GM12878 (cell line): Measurements from ENCODE around the gene PDIK1L. TPM values are rescaled to one million over a fixed set of nuclear protein-coding genes. Genes with fewer than 3 reads are reported as not detected.
A peak's percentile ranks its signal among the peaks of the same experiment; 100 is the strongest.

ENCODE experiments used
- ASH2L ChIP-seq: fragments of 300-600, 200-600 bp; sonication (generic); IDR thresholded peaks from 2 replicates; pipeline ENCODE4 v1.6.1; 2017; ENCODE audit warnings: low read depth, mild to moderate bottlenecking, borderline replicate concordance
- BCL11A ChIP-seq: IDR thresholded peaks from 2 replicates; pipeline ENCODE4 v1.6.1; 2011; ENCODE audit warnings: low read depth, low read length
- DPF2 ChIP-seq: fragments of 450-650 bp; IDR thresholded peaks from 2 replicates; pipeline ENCODE4 v1.6.1; 2017; ENCODE audit warnings: mild to moderate bottlenecking
- GATAD2B ChIP-seq: fragments of 450-650 bp; conservative IDR thresholded peaks from 2 replicates; pipeline ENCODE4 v1.6.1; 2017; ENCODE audit warnings: low read depth, mild to moderate bottlenecking, moderate library complexity
- LARP7 ChIP-seq: fragments of 450-650 bp; IDR thresholded peaks from 2 replicates; pipeline ENCODE4 v1.6.1; 2017; ENCODE audit warnings: mild to moderate bottlenecking
- NR2F1 ChIP-seq: fragments of 450-650 bp; conservative IDR thresholded peaks from 2 replicates; pipeline ENCODE4 v1.6.1; 2017; ENCODE audit warnings: mild to moderate bottlenecking
- RAD51 ChIP-seq: fragments of 450-650 bp; IDR thresholded peaks from 2 replicates; pipeline ENCODE4 v1.6.1; 2016; ENCODE audit warnings: moderate library complexity, mild to moderate bottlenecking, inconsistent platforms
- SIX5 ChIP-seq: IDR thresholded peaks from 2 replicates; pipeline ENCODE4 v1.6.1; 2011; ENCODE audit warnings: mild to moderate bottlenecking, low read depth, low read length, moderate library complexity; ENCODE audit not compliant: severe bottlenecking
- SPI1 ChIP-seq: IDR thresholded peaks from 2 replicates; pipeline ENCODE4 v1.6.1; 2011; ENCODE audit warnings: low read depth, mild to moderate bottlenecking, low read length, moderate library complexity, borderline replicate concordance; ENCODE audit not compliant: insufficient read depth
- TCF7 ChIP-seq: IDR thresholded peaks from 2 replicates; pipeline ENCODE4 v1.6.1; 2014; ENCODE audit warnings: antibody characterized with exemption, borderline replicate concordance
- ZNF24 ChIP-seq: fragments of 450-650 bp; IDR thresholded peaks from 2 replicates; pipeline ENCODE4 v1.6.1; 2017; ENCODE audit warnings: antibody characterized with exemption, mild to moderate bottlenecking
- polyA plus RNA-seq, 11 experiments: library from polyadenylated mRNA; depleted of rRNA in 4 of 11; unstranded in 6 of 11; stranded (reverse) in 5 of 11; fragments of >200 nt; fragmentation: Nextera tagmentation in 4 of 11; fragmentation: Illumina TruSeq in 1 of 11; extraction: Ambion mirVana in 4 of 11; extraction: Trizol in 1 of 11; gene quantifications; 1 replicate in 1 of 11; 2 replicates in 10 of 11; pipeline versions ENCODE4 v1.2.1 to v1.2.3, GENCODE V29; 2011 to 2016; ENCODE audit warnings: inconsistent platforms in 2 of 11, missing spikeins in 2 of 11, low read depth in 1 of 11
- total RNA-seq, 4 experiments: library from RNA; depleted of rRNA in 3 of 4; stranded (reverse); fragments of >200 nt in 3 of 4; fragmentation: Illumina TruSeq in 1 of 4; extraction: Trizol in 1 of 4; gene quantifications; 2 replicates each; pipeline versions ENCODE4 v1.2.1 to v1.2.3, GENCODE V29; 2013 to 2021
- TF ChIP-seq, protein P1 (sequence below): IDR thresholded peaks from 2 replicates; pipeline ENCODE4 v1.6.1; 2012; ENCODE audit warnings: improper control_type of control experiment, low read depth, low read length; ENCODE audit not compliant: insufficient replicate concordance
- TF ChIP-seq, protein P2 (sequence below): fragments of 150-350 bp; IDR thresholded peaks from 2 replicates; pipeline ENCODE4 v1.6.1; 2014; ENCODE audit warnings: mild to moderate bottlenecking, low read depth, low read length
- TF ChIP-seq, protein P3 (sequence below): fragments of 450-650 bp; IDR thresholded peaks from 2 replicates; pipeline ENCODE4 v1.6.1; 2016; ENCODE audit warnings: mild to moderate bottlenecking
- TF ChIP-seq, protein P4 (sequence below): IDR thresholded peaks from 2 replicates; pipeline ENCODE4 v1.6.1; 2012; ENCODE audit warnings: mild to moderate bottlenecking, low read depth, low read length
- TF ChIP-seq, protein P5 (sequence below): IDR thresholded peaks from 2 replicates; pipeline ENCODE4 v1.6.1; 2011; ENCODE audit warnings: low read depth, mild to moderate bottlenecking, low read length, moderate library complexity, borderline replicate concordance; ENCODE audit errors: extremely low read depth

PDIK1L gene
- total and polyA plus RNA-seq, 10 of the 15 experiments (the other 5 are each of a cell fraction or from before 2014, with no cell fraction given), result 4.0 to 15.9 (median 10.5) TPM

DNA sequence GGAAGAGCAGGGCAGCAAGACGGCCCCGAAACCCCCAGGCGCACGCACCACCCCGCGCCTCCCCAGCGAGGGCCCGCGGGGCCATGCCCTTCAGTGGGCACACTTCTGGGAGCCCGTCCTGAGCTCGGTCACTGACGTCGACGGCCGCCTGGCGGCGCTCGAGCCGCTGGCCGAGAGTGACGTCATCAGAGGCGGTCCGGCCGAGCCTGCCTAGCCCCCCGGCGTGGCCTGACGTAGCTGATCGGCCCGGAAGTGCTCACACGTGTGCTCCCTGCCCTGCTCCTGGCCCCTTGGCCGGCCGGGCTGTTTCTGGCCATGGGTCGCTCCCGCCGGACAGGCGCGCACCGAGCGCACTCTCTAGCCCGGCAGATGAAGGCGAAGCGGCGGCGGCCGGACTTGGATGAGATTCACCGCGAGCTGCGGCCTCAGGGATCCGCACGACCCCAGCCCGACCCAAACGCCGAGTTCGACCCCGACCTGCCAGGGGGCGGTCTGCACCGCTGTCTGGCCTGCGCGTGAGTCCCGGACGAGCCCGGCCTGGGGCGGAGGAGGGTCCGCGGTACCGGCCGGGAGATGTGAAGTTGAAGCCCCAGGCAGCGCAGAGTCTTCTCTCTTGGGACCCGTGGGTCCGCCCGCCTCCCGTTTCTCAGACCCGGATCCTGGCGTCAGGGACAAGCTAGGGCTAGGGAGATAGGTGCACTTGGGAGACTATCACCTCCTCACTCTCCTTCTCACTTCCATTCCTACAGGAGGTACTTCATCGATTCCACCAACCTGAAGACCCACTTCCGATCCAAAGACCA is 58.2 kb downstream of the PDIK1L start, which contains the start of gene ZNF593 (continued):
- TF ChIP-seq, protein P1, sequence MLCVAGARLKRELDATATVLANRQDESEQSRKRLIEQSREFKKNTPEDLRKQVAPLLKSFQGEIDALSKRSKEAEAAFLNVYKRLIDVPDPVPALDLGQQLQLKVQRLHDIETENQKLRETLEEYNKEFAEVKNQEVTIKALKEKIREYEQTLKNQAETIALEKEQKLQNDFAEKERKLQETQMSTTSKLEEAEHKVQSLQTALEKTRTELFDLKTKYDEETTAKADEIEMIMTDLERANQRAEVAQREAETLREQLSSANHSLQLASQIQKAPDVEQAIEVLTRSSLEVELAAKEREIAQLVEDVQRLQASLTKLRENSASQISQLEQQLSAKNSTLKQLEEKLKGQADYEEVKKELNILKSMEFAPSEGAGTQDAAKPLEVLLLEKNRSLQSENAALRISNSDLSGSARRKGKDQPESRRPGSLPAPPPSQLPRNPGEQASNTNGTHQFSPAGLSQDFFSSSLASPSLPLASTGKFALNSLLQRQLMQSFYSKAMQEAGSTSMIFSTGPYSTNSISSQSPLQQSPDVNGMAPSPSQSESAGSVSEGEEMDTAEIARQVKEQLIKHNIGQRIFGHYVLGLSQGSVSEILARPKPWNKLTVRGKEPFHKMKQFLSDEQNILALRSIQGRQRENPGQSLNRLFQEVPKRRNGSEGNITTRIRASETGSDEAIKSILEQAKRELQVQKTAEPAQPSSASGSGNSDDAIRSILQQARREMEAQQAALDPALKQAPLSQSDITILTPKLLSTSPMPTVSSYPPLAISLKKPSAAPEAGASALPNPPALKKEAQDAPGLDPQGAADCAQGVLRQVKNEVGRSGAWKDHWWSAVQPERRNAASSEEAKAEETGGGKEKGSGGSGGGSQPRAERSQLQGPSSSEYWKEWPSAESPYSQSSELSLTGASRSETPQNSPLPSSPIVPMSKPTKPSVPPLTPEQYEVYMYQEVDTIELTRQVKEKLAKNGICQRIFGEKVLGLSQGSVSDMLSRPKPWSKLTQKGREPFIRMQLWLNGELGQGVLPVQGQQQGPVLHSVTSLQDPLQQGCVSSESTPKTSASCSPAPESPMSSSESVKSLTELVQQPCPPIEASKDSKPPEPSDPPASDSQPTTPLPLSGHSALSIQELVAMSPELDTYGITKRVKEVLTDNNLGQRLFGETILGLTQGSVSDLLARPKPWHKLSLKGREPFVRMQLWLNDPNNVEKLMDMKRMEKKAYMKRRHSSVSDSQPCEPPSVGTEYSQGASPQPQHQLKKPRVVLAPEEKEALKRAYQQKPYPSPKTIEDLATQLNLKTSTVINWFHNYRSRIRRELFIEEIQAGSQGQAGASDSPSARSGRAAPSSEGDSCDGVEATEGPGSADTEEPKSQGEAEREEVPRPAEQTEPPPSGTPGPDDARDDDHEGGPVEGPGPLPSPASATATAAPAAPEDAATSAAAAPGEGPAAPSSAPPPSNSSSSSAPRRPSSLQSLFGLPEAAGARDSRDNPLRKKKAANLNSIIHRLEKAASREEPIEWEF, result no peak
- TF ChIP-seq, protein P2, sequence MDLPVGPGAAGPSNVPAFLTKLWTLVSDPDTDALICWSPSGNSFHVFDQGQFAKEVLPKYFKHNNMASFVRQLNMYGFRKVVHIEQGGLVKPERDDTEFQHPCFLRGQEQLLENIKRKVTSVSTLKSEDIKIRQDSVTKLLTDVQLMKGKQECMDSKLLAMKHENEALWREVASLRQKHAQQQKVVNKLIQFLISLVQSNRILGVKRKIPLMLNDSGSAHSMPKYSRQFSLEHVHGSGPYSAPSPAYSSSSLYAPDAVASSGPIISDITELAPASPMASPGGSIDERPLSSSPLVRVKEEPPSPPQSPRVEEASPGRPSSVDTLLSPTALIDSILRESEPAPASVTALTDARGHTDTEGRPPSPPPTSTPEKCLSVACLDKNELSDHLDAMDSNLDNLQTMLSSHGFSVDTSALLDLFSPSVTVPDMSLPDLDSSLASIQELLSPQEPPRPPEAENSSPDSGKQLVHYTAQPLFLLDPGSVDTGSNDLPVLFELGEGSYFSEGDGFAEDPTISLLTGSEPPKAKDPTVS, result no peak
- TF ChIP-seq, protein P3, sequence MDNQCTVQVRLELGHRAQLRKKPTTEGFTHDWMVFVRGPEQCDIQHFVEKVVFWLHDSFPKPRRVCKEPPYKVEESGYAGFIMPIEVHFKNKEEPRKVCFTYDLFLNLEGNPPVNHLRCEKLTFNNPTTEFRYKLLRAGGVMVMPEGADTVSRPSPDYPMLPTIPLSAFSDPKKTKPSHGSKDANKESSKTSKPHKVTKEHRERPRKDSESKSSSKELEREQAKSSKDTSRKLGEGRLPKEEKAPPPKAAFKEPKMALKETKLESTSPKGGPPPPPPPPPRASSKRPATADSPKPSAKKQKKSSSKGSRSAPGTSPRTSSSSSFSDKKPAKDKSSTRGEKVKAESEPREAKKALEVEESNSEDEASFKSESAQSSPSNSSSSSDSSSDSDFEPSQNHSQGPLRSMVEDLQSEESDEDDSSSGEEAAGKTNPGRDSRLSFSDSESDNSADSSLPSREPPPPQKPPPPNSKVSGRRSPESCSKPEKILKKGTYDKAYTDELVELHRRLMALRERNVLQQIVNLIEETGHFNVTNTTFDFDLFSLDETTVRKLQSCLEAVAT, result no peak
- TF ChIP-seq TCF7, result no peak
- TF ChIP-seq GATAD2B, result peak; percentile 93; the same call in 1 of the 2 replicates
- TF ChIP-seq, protein P4, sequence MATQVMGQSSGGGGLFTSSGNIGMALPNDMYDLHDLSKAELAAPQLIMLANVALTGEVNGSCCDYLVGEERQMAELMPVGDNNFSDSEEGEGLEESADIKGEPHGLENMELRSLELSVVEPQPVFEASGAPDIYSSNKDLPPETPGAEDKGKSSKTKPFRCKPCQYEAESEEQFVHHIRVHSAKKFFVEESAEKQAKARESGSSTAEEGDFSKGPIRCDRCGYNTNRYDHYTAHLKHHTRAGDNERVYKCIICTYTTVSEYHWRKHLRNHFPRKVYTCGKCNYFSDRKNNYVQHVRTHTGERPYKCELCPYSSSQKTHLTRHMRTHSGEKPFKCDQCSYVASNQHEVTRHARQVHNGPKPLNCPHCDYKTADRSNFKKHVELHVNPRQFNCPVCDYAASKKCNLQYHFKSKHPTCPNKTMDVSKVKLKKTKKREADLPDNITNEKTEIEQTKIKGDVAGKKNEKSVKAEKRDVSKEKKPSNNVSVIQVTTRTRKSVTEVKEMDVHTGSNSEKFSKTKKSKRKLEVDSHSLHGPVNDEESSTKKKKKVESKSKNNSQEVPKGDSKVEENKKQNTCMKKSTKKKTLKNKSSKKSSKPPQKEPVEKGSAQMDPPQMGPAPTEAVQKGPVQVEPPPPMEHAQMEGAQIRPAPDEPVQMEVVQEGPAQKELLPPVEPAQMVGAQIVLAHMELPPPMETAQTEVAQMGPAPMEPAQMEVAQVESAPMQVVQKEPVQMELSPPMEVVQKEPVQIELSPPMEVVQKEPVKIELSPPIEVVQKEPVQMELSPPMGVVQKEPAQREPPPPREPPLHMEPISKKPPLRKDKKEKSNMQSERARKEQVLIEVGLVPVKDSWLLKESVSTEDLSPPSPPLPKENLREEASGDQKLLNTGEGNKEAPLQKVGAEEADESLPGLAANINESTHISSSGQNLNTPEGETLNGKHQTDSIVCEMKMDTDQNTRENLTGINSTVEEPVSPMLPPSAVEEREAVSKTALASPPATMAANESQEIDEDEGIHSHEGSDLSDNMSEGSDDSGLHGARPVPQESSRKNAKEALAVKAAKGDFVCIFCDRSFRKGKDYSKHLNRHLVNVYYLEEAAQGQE, result no peak
- peak; percentile 73 for TF ChIP-seq DPF2
- TF ChIP-seq ZNF24, result peak; percentile 32; the same call in 1 of the 2 replicates
- TF ChIP-seq BCL11A, result no peak
- TF ChIP-seq ASH2L, result no peak
- peak; percentile 87; the same call in 1 of the 2 replicates for TF ChIP-seq LARP7
- 0 out of 2 replicates have a peak, but pooled peaks have one; percentile 4 for TF ChIP-seq SPI1
- peak; percentile 85 for TF ChIP-seq NR2F1
- TF ChIP-seq, protein P5, sequence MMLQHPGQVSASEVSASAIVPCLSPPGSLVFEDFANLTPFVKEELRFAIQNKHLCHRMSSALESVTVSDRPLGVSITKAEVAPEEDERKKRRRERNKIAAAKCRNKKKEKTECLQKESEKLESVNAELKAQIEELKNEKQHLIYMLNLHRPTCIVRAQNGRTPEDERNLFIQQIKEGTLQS, result peak; percentile 38; the same call in 1 of the 2 replicates
- TF ChIP-seq RAD51, result no peak
- no peak for TF ChIP-seq SIX5
